K562 (cell line): ENCODE measurements around the gene CNGB1. TPM values are rescaled to one million over a fixed set of nuclear protein-coding genes. Genes with fewer than 3 reads are reported as not detected.

Experiments used
- ATAC-seq: fragments of 200-7000 bp; cut with Tn5 transposase; 3 replicates; pipeline ENCODE4 v1.9.1; 2020; ENCODE audit warnings: moderate library complexity
- BruUV-seq: library from RNA; stranded (reverse); fragments of 400-500 nt; replicated peaks from 2 replicates; lab custom pipeline; 2021; lab: Mats Ljungman, UMichigan
- CTCF ChIA-PET: fragments of 300-600 bp; formaldehyde crosslinking; extraction: SDS; loops from one replicate; lab custom pipeline; 2021; ENCODE audit warnings: low intra/inter-chr PET ratio; lab: Yijun Ruan, JAX
- POLR2A ChIA-PET: fragments of 300-600, 350-650 bp; sonication (Branson Sonifier 250); formaldehyde crosslinking; extraction: SDS; loops from one replicate; lab custom pipeline; 2021; ENCODE audit warnings: antibody characterized with exemption, inconsistent platforms; lab: Yijun Ruan, JAX
- DNase-seq, 4 experiments: peaks; one replicate each; pipeline versions ENCODE4 v3.0.0 to v3.0.0-alpha.2; 2011 to 2018; ENCODE audit warnings: low spot score in 3 of 4, mixed read lengths in 3 of 4; ENCODE audit errors: extremely low read depth in 1 of 4
- FAIRE-seq: peaks from 2 replicates; lab custom pipeline; 2011; peaks lifted over from hg19 to GRCh38; lab: Jason Lieb, UNC
- H2AFZ ChIP-seq: 2 replicates; pipeline ENCODE4 v1.6.0; 2011; ENCODE audit warnings: low read depth, low read length, control low read depth, inconsistent platforms
- H3K27ac ChIP-seq: fragments of 200-600 bp; 3 replicates; pipeline ENCODE4 v1.8.0; 2011; ENCODE audit warnings: low read depth, mild to moderate bottlenecking, control low read depth, inconsistent platforms, low read length, moderate library complexity, mixed read lengths; ENCODE audit errors: extremely low read depth
- H3K27me3 ChIP-seq, 2 experiments: fragments of 300-600 bp in 1 of 2; 2 replicates in 1 of 2; 3 replicates in 1 of 2; pipeline versions ENCODE4 v1.6.0 to v1.8.0; 2011; ENCODE audit warnings: inconsistent platforms in 2 of 2, low read length in 2 of 2, mild to moderate bottlenecking in 1 of 2, mixed read lengths in 1 of 2, moderate library complexity in 1 of 2; ENCODE audit not compliant: control insufficient read depth in 2 of 2, insufficient read depth in 2 of 2
- H3K36me3 ChIP-seq: fragments of 300-600 bp; 3 replicates; pipeline ENCODE4 v1.8.0; 2011; ENCODE audit warnings: mild to moderate bottlenecking, low read length, inconsistent platforms; ENCODE audit not compliant: control insufficient read depth, insufficient read depth
- H3K4me1 ChIP-seq, 2 experiments: fragments of 200-600 bp in 1 of 2; replicated peaks in 1 of 2; 2 replicates in 1 of 2; 3 replicates in 1 of 2; pipeline versions ENCODE4 v1.5.1 to v1.8.0; 2011; ENCODE audit warnings: inconsistent platforms in 2 of 2, low read length in 2 of 2, mild to moderate bottlenecking in 1 of 2, mixed read lengths in 1 of 2, moderate library complexity in 1 of 2; ENCODE audit not compliant: control insufficient read depth in 2 of 2, insufficient read depth in 2 of 2
- H3K4me2 ChIP-seq: 2 replicates; pipeline ENCODE4 v1.6.1; 2011; ENCODE audit warnings: low read length, control low read depth, inconsistent platforms, mixed read lengths; ENCODE audit not compliant: insufficient read depth
- H3K4me3 ChIP-seq: fragments of 200-600 bp; sonication (generic), shearing (Covaris generic); 2 replicates; pipeline ENCODE4 v1.5.1; 2016; ENCODE audit warnings: control low read depth, inconsistent platforms
- H3K79me2 ChIP-seq: fragments of 200-600 bp; 3 replicates; pipeline ENCODE4 v1.8.0; 2011; ENCODE audit warnings: low read length, inconsistent platforms; ENCODE audit not compliant: control insufficient read depth, insufficient read depth
- H3K9ac ChIP-seq, 2 experiments: 2 replicates each; pipeline versions ENCODE4 v1.6.0 to v1.6.1; 2011; ENCODE audit warnings: low read depth in 2 of 2, low read length in 2 of 2, control low read depth in 1 of 2, inconsistent platforms in 1 of 2, mild to moderate bottlenecking in 1 of 2, mixed read lengths in 1 of 2; ENCODE audit not compliant: insufficient read depth in 1 of 2
- H3K9me1 ChIP-seq: one replicate; pipeline ENCODE4 v1.6.0; 2011; ENCODE audit warnings: inconsistent platforms, mild to moderate bottlenecking, low read length, moderate library complexity; ENCODE audit not compliant: control insufficient read depth, insufficient read depth
- H3K9me3 ChIP-seq: replicated peaks from 2 replicates; pipeline ENCODE4 v1.5.1; 2011; ENCODE audit warnings: low read depth, low read length, inconsistent platforms; ENCODE audit not compliant: control insufficient read depth, insufficient read depth
- H4K20me1 ChIP-seq: replicated peaks from 2 replicates; pipeline ENCODE4 v1.6.1; 2011; ENCODE audit warnings: low read length, inconsistent platforms, mixed read lengths; ENCODE audit not compliant: control insufficient read depth, insufficient read depth
- ARID1B ChIP-seq: fragments of 450-650 bp; IDR thresholded peaks from 2 replicates; pipeline ENCODE4 v1.6.1; 2016; ENCODE audit warnings: antibody characterized with exemption, mild to moderate bottlenecking, inconsistent platforms
- BCOR ChIP-seq: fragments of 450-650 bp; IDR thresholded peaks from 2 replicates; pipeline ENCODE4 v1.6.1; 2016
- CREM ChIP-seq: IDR thresholded peaks from 2 replicates; pipeline ENCODE4 v1.6.1; 2014; ENCODE audit warnings: antibody characterized with exemption, low read depth
- ESRRA ChIP-seq: fragments of 450-650 bp; IDR thresholded peaks from 2 replicates; pipeline ENCODE4 v1.6.1; 2014; ENCODE audit warnings: low read depth, mild to moderate bottlenecking, moderate library complexity, borderline replicate concordance
- ETS1 ChIP-seq: conservative IDR thresholded peaks from 2 replicates; pipeline ENCODE4 v1.6.1; 2011; ENCODE audit warnings: low read depth, mild to moderate bottlenecking, low read length; ENCODE audit not compliant: control insufficient read depth
- EWSR1 ChIP-seq: fragments of 450-650 bp; IDR thresholded peaks from 2 replicates; pipeline ENCODE4 v1.6.1; 2018; ENCODE audit warnings: borderline replicate concordance, mild to moderate bottlenecking, low read depth, moderate library complexity; ENCODE audit not compliant: partially characterized antibody
- FIP1L1 ChIP-seq: fragments of 200-400 bp; formaldehyde crosslinking; IDR thresholded peaks from 2 replicates; pipeline ENCODE4 v1.6.1; 2018; ENCODE audit warnings: mild to moderate bottlenecking, low read depth, low read length; ENCODE audit not compliant: poor library complexity, severe bottlenecking
- HMBOX1 ChIP-seq: sonication (generic); IDR thresholded peaks from 2 replicates; pipeline ENCODE4 v1.6.1; 2016
- LEF1 ChIP-seq: fragments of 450-650 bp; IDR thresholded peaks from 2 replicates; pipeline ENCODE4 v1.6.1; 2016; ENCODE audit warnings: mild to moderate bottlenecking
- NONO ChIP-seq, 2 experiments: fragments of 200-400 bp in 1 of 2; fragments of 450-650 bp in 1 of 2; formaldehyde crosslinking in 1 of 2; IDR thresholded peaks; 2 replicates each; pipeline ENCODE4 v1.6.1; 2017; ENCODE audit warnings: low read depth in 2 of 2, mild to moderate bottlenecking in 2 of 2, moderate library complexity in 2 of 2, low read length in 1 of 2
- PKNOX1 ChIP-seq: fragments of 450-650 bp; IDR thresholded peaks from 2 replicates; pipeline ENCODE4 v1.6.1; 2016
- RBM39 ChIP-seq: fragments of 200-400 bp; formaldehyde crosslinking; optimal IDR thresholded peaks from 2 replicates; pipeline ENCODE3; 2018; ENCODE audit warnings: low read depth, low read length
- SMARCC2 ChIP-seq: fragments of 450-650 bp; IDR thresholded peaks from 2 replicates; pipeline ENCODE4 v1.6.1; 2017; ENCODE audit warnings: antibody characterized with exemption, moderate library complexity, mild to moderate bottlenecking, low read depth
- SP2 ChIP-seq: IDR thresholded peaks from 2 replicates; pipeline ENCODE4 v1.6.1; 2011; ENCODE audit warnings: mild to moderate bottlenecking, low read depth, low read length, moderate library complexity; ENCODE audit not compliant: poor library complexity, severe bottlenecking; ENCODE audit errors: extremely low read depth
- SRSF1 ChIP-seq: fragments of 200-400 bp; formaldehyde crosslinking; IDR thresholded peaks from 2 replicates; pipeline ENCODE4 v1.6.1; 2017; ENCODE audit warnings: mild to moderate bottlenecking, low read depth, low read length, moderate library complexity
- TBL1XR1 ChIP-seq, 2 experiments: IDR thresholded peaks; 2 replicates each; pipeline ENCODE4 v1.6.1; 2012; ENCODE audit warnings: improper control_type of control experiment in 2 of 2, low read length in 2 of 2, mild to moderate bottlenecking in 1 of 2
- TFAP4 ChIP-seq: sonication (generic); formaldehyde crosslinking; IDR thresholded peaks from 2 replicates; pipeline ENCODE4 v1.8.0; 2022; ENCODE audit warnings: missing genetic modification reagents, mild to moderate bottlenecking, moderate library complexity, borderline replicate concordance
- ZNF311 ChIP-seq: fragments of 250-450 bp; sonication (Bioruptor Pico); IDR thresholded peaks from 2 replicates; pipeline ENCODE4 v1.4.0; 2020; ENCODE audit warnings: mild to moderate bottlenecking, moderate library complexity
- ZNF436 ChIP-seq: fragments of 250-450, 450-650 bp; sonication (Bioruptor Pico); formaldehyde crosslinking; IDR thresholded peaks from 2 replicates; pipeline ENCODE4 v1.7.0; 2020; ENCODE audit warnings: mild to moderate bottlenecking
- WGBS: fragments of 100-300 bp; shearing (Covaris generic); methylation state at CpG from one replicate; pipeline ENCODE4 v1.1.6; 2016; ENCODE audit warnings: low coverage, mixed read lengths; ENCODE audit not compliant: insufficient coverage; ENCODE audit errors: missing lambda C conversion rate; 5-methylcytosine and 5-hydroxymethylcytosine counted together
- in situ Hi-C: fragments of 300-500 bp; cut with MboI; formaldehyde crosslinking; loops from 4 replicates; pipeline ENCODE4 v1.15.0; 2018; ENCODE audit warnings: inconsistent platforms, mixed read lengths
- intact Hi-C: fragments of 100-400 bp; cut with micrococcal nuclease; formaldehyde crosslinking; loops from 2 replicates; pipeline ENCODE4 v1.14.2; 2022
- polyA plus RNA-seq, 8 experiments: library from polyadenylated mRNA; depleted of rRNA in 4 of 8; stranded (reverse) in 5 of 8; unstranded in 3 of 8; fragments of >200 nt; fragmentation: Nextera tagmentation in 2 of 8; fragmentation: Illumina TruSeq in 1 of 8; extraction: Ambion mirVana in 2 of 8; extraction: Trizol in 1 of 8; gene quantifications; 2 replicates each; pipeline versions ENCODE4 v1.2.1 to v1.2.3, GENCODE V29; 2011 to 2014; ENCODE audit warnings: inconsistent platforms in 1 of 8, missing spikeins in 1 of 8
- total RNA-seq, 7 experiments: library from RNA; depleted of rRNA in 6 of 7; stranded (reverse); fragments of >200 nt in 6 of 7; fragmentation: Illumina TruSeq in 2 of 7; extraction: Trizol in 2 of 7; gene quantifications; 2 replicates each; pipeline versions ENCODE4 v1.2.1 to v1.2.3, GENCODE V29; 2011 to 2021; ENCODE audit warnings: low replicate concordance in 1 of 7

CNGB1 gene
- total and polyA plus RNA-seq, 9 of the 15 experiments (the other 6 are each of a cell fraction or from before 2014, with no cell fraction given): not detected

- TF ChIP-seq SMARCC2 (no peak), LEF1 (no peak), HMBOX1 (no peak), BCOR (no peak), ARID1B (no peak), ZNF436 (CRISPR knock-in tag) (no peak), TBL1XR1 (IDR thresholded peaks at IDR 0.05; ENCODE audit: low read length in 2 of 2) (no peak), SRSF1 (no peak)
Observed at GRCh38 chr16:57962756-57963155, 8.2 kb downstream of the CNGB1 start (continued).

- Histone ChIP-seq H3K9me1 (no peaks in the 10 kb centered on the region), H3K27ac (no peak overlapping the region), H3K4me1 (peaks cover 0 to 15% of the 10 kb centered on the region in 2 experiments; a peak in 3 of 5 replicates), H3K36me3 (no peaks in the 10 kb centered on the region), H3K9ac (no peak overlapping the region), H3K79me2 (no peaks in the 10 kb centered on the region), H4K20me1 (no peaks in the 10 kb centered on the region), H3K27me3 (no peaks in the 10 kb centered on the region; a peak in 1 of 5 replicates), H2AFZ (no peak overlapping the region), H3K4me2 (no peak overlapping the region), H3K4me3 (no peak overlapping the region), H3K9me3 (no peaks in the 10 kb centered on the region; the same call in 1 of the 2 replicates)
- ChIA-PET CTCF (no interaction called here), POLR2A (interaction anchor here (0.8 to 1.0 kb wide), 2 partner anchors 8 to 9 kb away, joined by 3 read pairs; partner anchors contain the start of gene CNGB1)
- no TSS peak for BruUV-seq
- no peak for ATAC-seq
- FAIRE-seq: no peak
- in situ Hi-C loops: no loop called here
- no peak for DNase-seq
- intact Hi-C loops: no loop called here
- WGBS: 7% methylated on average over 5 of the region's 5 CpGs
- TF ChIP-seq FIP1L1 (no peak), ZNF311 (CRISPR knock-in tag) (no peak), ETS1 (no peak), ESRRA (no peak), NONO (IDR thresholded peaks at IDR 0.05; ENCODE audit: low read depth in 2 of 2, low read length in 1 of 2) (no peak), PKNOX1 (no peak), EWSR1 (no peak), SP2 (no peak), RBM39 (no peak), TFAP4 (CRISPR knock-in tag) (no peak), CREM (no peak)
Observed at GRCh38 chr16:57962046-57962445, 8.9 kb downstream of the CNGB1 start.
